ENCODE measurements around the gene SCG5.

Gene SCG5

DNA sequence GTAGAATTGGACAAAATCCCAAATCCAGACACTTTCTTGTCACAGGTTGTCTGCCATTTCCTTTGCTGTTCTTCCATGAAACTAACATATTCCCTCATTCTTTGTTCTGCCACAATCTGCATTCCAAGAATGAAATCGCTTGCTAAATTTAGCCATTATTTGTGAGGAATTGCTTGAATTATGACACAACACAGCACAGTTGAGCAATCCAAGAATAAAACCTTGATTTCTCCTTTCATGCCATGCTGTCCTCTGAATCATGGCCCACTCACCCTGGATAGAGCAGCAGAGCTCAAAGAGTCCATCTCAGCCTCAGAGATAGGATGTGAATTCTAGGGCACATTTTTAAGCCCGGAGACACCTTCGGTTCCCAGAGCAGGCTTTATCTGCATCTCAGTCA lies 41.1 kb downstream of the SCG5 start:
- no peak for DNase-seq (ENCODE audit: low spot score)
- in situ Hi-C loops (cut with MboI; ENCODE audit: low pct_unique_long_range_greater_than_20kb, low sequenced_read_pairs, unreplicated experiment): no loop called here
- TF ChIP-seq, protein P1, sequence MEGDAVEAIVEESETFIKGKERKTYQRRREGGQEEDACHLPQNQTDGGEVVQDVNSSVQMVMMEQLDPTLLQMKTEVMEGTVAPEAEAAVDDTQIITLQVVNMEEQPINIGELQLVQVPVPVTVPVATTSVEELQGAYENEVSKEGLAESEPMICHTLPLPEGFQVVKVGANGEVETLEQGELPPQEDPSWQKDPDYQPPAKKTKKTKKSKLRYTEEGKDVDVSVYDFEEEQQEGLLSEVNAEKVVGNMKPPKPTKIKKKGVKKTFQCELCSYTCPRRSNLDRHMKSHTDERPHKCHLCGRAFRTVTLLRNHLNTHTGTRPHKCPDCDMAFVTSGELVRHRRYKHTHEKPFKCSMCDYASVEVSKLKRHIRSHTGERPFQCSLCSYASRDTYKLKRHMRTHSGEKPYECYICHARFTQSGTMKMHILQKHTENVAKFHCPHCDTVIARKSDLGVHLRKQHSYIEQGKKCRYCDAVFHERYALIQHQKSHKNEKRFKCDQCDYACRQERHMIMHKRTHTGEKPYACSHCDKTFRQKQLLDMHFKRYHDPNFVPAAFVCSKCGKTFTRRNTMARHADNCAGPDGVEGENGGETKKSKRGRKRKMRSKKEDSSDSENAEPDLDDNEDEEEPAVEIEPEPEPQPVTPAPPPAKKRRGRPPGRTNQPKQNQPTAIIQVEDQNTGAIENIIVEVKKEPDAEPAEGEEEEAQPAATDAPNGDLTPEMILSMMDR (IDR thresholded peaks at IDR 0.05; ENCODE audit: extremely low read depth, insufficient read depth, missing control alignments): no peak

DNA sequence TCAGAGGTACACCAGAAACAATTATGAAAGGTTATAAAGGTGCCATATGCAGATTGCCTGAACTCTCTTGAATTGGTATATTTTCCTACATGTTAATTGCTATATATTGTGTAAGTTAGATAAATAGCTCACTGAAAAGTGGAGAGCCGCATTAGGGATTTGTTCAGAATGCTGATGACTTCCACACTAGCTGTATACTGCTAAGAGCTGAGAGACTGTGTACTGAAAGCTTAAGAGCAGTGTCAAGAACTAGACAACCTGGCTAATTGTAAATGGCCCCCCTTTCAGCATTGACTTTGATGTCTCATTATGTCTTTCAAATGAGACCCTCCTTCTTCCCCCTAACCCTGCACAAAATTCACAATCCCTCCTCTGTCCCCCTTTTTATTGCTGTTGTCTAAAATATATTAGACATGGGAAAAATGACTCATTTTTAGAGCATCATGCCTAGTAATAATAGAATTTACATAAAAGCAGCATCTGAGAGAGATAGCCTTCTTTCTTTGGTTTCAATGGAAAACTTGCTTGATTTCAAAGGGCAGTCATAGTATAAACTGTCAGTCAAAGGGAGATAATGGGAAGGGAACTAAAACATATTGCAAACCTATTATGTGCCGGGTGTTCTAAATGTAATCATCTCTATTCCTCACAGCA lies 41.6 kb downstream of the SCG5 start:
- DNase-seq (ENCODE audit: low spot score): no peak
- in situ Hi-C loops (cut with MboI; ENCODE audit: low pct_unique_long_range_greater_than_20kb, low sequenced_read_pairs, unreplicated experiment): no loop called here
- TF ChIP-seq, protein P1 (IDR thresholded peaks at IDR 0.05; ENCODE audit: extremely low read depth, insufficient read depth, missing control alignments): no peak

- in situ Hi-C loops (cut with MboI; ENCODE audit: low pct_unique_long_range_greater_than_20kb, low sequenced_read_pairs, unreplicated experiment): no loop called here
- no peak for DNase-seq (ENCODE audit: low spot score)
- TF ChIP-seq, protein P1 (IDR thresholded peaks at IDR 0.05; ENCODE audit: extremely low read depth, insufficient read depth, missing control alignments): no peak
These were observed 42.5 kb downstream of the SCG5 start for GRCh38 chr15:32683906-32684584.

- TF ChIP-seq, protein P1 (IDR thresholded peaks at IDR 0.05; ENCODE audit: extremely low read depth, insufficient read depth, missing control alignments): no peak
- in situ Hi-C loops (cut with MboI; ENCODE audit: low pct_unique_long_range_greater_than_20kb, low sequenced_read_pairs, unreplicated experiment): no loop called here
- no peak for DNase-seq (ENCODE audit: low spot score)
These were observed 44.1 kb downstream of the SCG5 start for GRCh38 chr15:32685576-32685975.

GRCh38 chr15:32687556-32687955 lies 46.0 kb downstream of the SCG5 start:
- TF ChIP-seq, protein P1 (IDR thresholded peaks at IDR 0.05; ENCODE audit: extremely low read depth, insufficient read depth, missing control alignments): no peak
- in situ Hi-C loops (cut with MboI; ENCODE audit: low pct_unique_long_range_greater_than_20kb, low sequenced_read_pairs, unreplicated experiment): no loop called here
- DNase-seq (ENCODE audit: low spot score): no peak

- in situ Hi-C loops (cut with MboI; ENCODE audit: low pct_unique_long_range_greater_than_20kb, low sequenced_read_pairs, unreplicated experiment): no loop called here
- TF ChIP-seq, protein P1 (IDR thresholded peaks at IDR 0.05; ENCODE audit: extremely low read depth, insufficient read depth, missing control alignments): no peak
- no peak for DNase-seq (ENCODE audit: low spot score)
These were observed 46.7 kb downstream of the SCG5 start for GRCh38 chr15:32688151-32688639.
